ENCODE data around the gene IFNLR1.

Gene IFNLR1

DNA sequence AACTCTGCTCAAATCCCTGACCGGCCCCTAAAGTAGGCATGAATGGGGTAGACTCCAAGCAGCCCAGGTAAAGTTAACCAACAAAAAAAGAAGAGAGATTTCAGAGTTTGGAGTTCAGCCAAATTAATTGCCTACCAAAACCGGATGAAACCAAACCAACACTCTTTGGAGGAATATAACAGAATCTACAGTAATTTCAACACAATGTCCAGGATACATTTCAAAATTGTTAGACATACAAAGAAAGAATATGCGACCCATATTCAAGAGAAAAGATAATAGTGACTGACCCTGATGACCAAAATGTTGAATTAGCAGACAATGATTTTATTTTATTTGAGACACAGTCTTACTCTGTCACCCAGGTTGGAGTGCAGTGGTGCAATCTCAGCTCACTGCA is 56.7 kb downstream of the IFNLR1 start:
- no peak overlapping the region for H3K27ac ChIP-seq (ENCODE audit: low read depth, low read length)
- H3K36me3 ChIP-seq (ENCODE audit: control insufficient read depth, insufficient read depth, low read length): no peaks in the 10 kb centered on the region
- H3K27me3 ChIP-seq (ENCODE audit: control insufficient read depth, insufficient read depth, low read length): no peaks in the 10 kb centered on the region
- H3K9me3 ChIP-seq (ENCODE audit: control insufficient read depth, insufficient read depth, low read depth, low read length): peaks cover 12% of the 10 kb centered on the region
- H3K9ac ChIP-seq (ENCODE audit: low read length): no peak overlapping the region
- 0 out of 2 replicates have a peak, but pooled peaks cover 4% of the 10 kb centered on the region for H3K4me1 ChIP-seq (ENCODE audit: control insufficient read depth, insufficient read depth, low read length)
- H3K4me3 ChIP-seq (ENCODE audit: low read depth, low read length): no peak overlapping the region

DNA sequence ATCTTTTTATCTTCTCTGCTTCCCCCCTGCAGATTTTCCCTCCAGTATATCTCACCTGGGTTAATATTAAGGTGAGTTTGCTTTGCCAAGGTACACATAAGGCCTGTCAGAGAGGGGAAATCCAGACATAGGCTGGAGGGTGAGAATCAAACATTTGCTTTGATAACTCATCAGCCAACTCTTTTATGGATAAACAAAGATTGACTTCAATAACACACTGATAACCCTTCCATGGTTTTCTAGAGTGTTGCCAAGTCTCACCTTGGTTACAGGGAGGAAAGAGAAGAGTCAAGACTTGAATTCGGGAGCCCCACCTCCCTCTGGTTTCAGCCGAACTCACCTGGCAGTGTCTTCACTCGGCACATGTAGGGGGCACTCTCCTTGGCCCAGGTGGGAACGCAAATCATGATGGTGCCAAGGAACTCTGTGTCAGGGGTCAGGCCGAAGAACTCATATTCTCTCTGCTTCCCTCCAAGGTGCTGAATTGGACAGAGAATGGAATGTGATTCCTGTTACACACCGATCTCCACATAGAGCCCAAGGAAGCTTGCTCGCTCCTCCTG is 59.2 kb downstream of the IFNLR1 start:
- Histone ChIP-seq H3K4me3 (ENCODE audit: low read depth, low read length) (no peak overlapping the region), H3K27me3 (ENCODE audit: control insufficient read depth, insufficient read depth, low read length) (no peaks in the 10 kb centered on the region), H3K36me3 (ENCODE audit: control insufficient read depth, insufficient read depth, low read length) (no peaks in the 10 kb centered on the region), H3K4me1 (ENCODE audit: control insufficient read depth, insufficient read depth, low read length) (0 out of 2 replicates have a peak, but pooled peaks cover 4% of the 10 kb centered on the region), H3K27ac (ENCODE audit: low read depth, low read length) (no peak overlapping the region), H3K9me3 (ENCODE audit: control insufficient read depth, insufficient read depth, low read depth, low read length) (peaks cover 12% of the 10 kb centered on the region), H3K9ac (ENCODE audit: low read length) (no peak overlapping the region)

DNA sequence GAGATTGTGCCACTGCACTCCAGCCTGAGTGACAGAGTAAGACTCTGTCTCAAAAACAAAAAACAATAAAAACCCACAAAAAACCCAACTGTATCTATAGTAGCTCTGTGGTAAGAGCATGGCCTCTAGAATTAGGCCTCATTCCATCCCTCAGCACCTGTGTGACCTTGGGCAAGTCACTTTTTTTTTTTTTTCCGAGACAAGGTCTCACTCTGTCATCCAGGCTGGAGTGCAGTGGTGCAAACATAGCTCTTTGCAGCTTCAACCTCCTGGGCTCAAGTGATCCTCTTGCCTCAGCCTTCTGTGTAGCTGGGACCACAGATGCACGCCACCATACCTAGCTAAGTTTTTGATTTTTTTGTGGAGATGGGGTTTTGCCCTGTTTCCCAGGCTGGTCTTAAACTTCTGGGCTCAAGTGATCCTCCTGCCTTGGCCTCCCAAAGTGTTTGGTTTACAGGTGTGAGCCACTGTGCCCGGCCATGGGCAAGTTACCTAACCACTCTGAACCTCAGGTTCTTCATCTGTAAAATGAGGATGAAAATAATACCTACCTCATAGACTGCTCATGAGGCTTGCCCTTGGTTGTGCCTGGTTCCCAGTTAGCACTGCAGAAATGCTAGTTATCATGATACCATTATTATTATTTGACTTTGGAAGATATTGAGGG is 59.8 kb downstream of the IFNLR1 start:
- Histone ChIP-seq H3K36me3 (ENCODE audit: control insufficient read depth, insufficient read depth, low read length) (no peaks in the 10 kb centered on the region), H3K27me3 (ENCODE audit: control insufficient read depth, insufficient read depth, low read length) (no peaks in the 10 kb centered on the region), H3K27ac (ENCODE audit: low read depth, low read length) (no peak overlapping the region), H3K4me1 (ENCODE audit: control insufficient read depth, insufficient read depth, low read length) (0 out of 2 replicates have a peak, but pooled peaks cover 4% of the 10 kb centered on the region), H3K9me3 (ENCODE audit: control insufficient read depth, insufficient read depth, low read depth, low read length) (peaks cover 12% of the 10 kb centered on the region), H3K9ac (ENCODE audit: low read length) (no peak overlapping the region), H3K4me3 (ENCODE audit: low read depth, low read length) (no peak overlapping the region)

DNA sequence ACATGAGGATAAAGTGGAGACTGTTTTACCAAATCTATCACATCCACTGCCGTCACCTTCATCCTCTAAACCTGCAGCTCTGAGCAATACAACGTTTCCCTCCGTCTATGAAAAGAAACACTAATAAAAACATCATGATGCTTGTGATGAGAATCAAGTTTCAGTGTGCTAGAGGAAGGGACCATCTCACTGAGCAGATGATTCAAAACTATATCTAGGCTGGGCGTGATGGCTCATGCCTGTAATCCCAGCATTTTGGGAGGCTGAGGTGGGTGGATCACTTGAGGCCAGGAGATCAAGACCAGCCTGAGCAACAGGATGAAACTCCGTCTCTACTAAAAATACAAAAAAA is 60.4 kb downstream of the IFNLR1 start:
- Histone ChIP-seq H3K4me1 (ENCODE audit: control insufficient read depth, insufficient read depth, low read length) (0 out of 2 replicates have a peak, but pooled peaks cover 4% of the 10 kb centered on the region), H3K27me3 (ENCODE audit: control insufficient read depth, insufficient read depth, low read length) (no peaks in the 10 kb centered on the region), H3K4me3 (ENCODE audit: low read depth, low read length) (no peak overlapping the region), H3K9me3 (ENCODE audit: control insufficient read depth, insufficient read depth, low read depth, low read length) (peaks cover 12% of the 10 kb centered on the region), H3K9ac (ENCODE audit: low read length) (no peak overlapping the region), H3K27ac (ENCODE audit: low read depth, low read length) (no peak overlapping the region), H3K36me3 (ENCODE audit: control insufficient read depth, insufficient read depth, low read length) (no peaks in the 10 kb centered on the region)

DNA sequence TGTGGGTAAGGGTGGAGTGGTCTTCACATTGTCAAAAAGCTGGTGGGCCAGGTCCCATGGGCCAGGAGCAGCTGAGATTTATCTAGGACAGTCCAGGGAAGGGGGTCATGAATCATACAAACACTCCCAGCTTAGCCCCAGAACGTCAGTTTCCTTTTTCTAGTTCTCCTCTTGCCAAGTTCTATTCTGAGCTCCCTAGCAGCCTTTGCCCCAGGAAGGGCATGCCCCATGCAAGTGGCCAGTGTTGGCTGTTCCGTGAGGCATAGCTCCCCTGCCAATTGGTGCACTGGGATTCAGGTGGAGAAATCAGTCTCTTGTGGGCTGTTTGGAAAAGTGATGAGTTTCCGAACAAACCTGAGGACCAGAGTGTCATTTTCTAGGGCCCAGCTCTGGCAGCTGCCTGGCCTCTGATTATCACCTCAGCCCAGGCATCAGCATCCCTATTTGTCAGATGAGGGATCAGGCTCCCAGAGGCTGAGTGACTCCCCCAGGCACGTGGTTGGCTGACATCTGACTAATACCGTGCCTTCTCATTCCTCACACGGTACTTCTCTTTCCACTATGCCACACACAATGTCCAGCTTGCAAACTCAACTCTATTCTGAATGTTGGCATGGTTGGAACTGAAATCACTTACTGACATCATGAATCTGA is 60.9 kb downstream of the IFNLR1 start:
- Histone ChIP-seq H3K4me1 (ENCODE audit: control insufficient read depth, insufficient read depth, low read length) (0 out of 2 replicates have a peak, but pooled peaks cover 4% of the 10 kb centered on the region), H3K9ac (ENCODE audit: low read length) (no peak overlapping the region), H3K9me3 (ENCODE audit: control insufficient read depth, insufficient read depth, low read depth, low read length) (peaks cover 12% of the 10 kb centered on the region), H3K4me3 (ENCODE audit: low read depth, low read length) (no peak overlapping the region), H3K27me3 (ENCODE audit: control insufficient read depth, insufficient read depth, low read length) (no peaks in the 10 kb centered on the region), H3K27ac (ENCODE audit: low read depth, low read length) (no peak overlapping the region), H3K36me3 (ENCODE audit: control insufficient read depth, insufficient read depth, low read length) (no peaks in the 10 kb centered on the region)

DNA sequence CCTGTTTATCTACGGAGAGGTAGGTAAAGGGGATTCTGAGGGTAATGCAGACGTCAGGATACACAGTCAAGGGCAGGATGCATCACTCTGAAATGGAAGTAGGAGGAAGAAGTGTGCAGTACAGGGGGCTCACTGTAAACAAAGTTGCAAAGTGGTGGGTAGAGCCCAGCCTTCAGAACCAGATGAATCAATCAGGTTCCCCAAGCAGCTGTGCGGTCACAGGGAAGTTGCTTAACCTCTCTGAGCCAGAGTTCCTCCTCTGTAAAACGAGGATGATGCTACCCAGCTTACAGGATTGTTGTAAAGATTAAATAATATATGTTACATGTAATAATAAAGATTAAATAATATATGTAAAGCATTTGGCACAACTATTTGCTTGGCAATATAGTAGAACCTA is 61.6 kb downstream of the IFNLR1 start:
- no peak overlapping the region for H3K9ac ChIP-seq (ENCODE audit: low read length)
- H3K27ac ChIP-seq (ENCODE audit: low read depth, low read length): no peak overlapping the region
- peaks cover 8% of the 10 kb centered on the region for H3K9me3 ChIP-seq (ENCODE audit: control insufficient read depth, insufficient read depth, low read depth, low read length)
- peaks cover 7% of the 10 kb centered on the region; the same call in 1 of the 2 replicates for H3K4me1 ChIP-seq (ENCODE audit: control insufficient read depth, insufficient read depth, low read length)
- no peak overlapping the region for H3K4me3 ChIP-seq (ENCODE audit: low read depth, low read length)
- H3K27me3 ChIP-seq (ENCODE audit: control insufficient read depth, insufficient read depth, low read length): no peaks in the 10 kb centered on the region
- H3K36me3 ChIP-seq (ENCODE audit: control insufficient read depth, insufficient read depth, low read length): no peaks in the 10 kb centered on the region

DNA sequence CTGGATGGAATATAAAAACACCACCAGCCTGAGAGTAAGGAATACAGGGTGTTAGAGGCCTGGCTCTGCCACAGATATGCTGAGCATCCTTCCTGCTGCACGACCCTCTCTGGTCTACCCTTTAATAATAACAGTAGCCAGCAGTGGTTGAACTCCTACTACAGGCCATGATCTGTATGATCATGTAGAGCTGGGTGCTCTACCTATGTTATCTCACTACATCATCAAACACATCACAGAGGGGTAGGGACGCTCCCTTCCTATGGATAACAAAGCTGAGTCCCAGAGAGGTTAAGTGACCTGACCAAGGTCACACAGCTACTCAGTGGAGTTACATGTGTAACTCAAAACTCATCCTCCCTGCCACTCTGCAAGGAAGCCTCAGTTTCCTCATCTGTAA is 62.1 kb downstream of the IFNLR1 start:
- Histone ChIP-seq H3K27me3 (ENCODE audit: control insufficient read depth, insufficient read depth, low read length) (no peaks in the 10 kb centered on the region), H3K9ac (ENCODE audit: low read length) (no peak overlapping the region), H3K36me3 (ENCODE audit: control insufficient read depth, insufficient read depth, low read length) (no peaks in the 10 kb centered on the region), H3K4me3 (ENCODE audit: low read depth, low read length) (no peak overlapping the region), H3K4me1 (ENCODE audit: control insufficient read depth, insufficient read depth, low read length) (peaks cover 12% of the 10 kb centered on the region; the same call in 1 of the 2 replicates), H3K27ac (ENCODE audit: low read depth, low read length) (no peak overlapping the region), H3K9me3 (ENCODE audit: control insufficient read depth, insufficient read depth, low read depth, low read length) (peaks cover 3% of the 10 kb centered on the region; the same call in 1 of the 2 replicates)

DNA sequence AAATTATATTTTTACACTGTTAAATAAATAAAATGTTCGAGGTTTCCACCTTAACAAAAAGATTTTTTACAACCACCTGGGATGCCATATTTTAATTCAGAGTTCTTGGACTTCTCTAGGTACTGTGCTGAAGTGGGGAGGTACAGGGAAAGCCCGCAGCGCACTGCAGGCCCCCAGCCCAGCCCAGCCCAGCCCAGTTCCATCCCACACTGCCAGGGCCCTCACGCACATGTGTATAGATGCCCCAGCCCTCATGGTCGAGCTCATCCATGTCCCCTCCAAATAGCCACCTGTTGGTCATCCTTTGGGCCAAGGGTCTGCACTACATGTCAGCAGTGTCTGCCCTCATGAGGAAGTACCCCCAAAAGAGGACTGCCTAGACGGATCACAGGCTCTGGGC is 63.5 kb downstream of the IFNLR1 start:
- Histone ChIP-seq H3K4me1 (ENCODE audit: control insufficient read depth, insufficient read depth, low read length) (peaks cover 10% of the 10 kb centered on the region; the same call in 1 of the 2 replicates), H3K9ac (ENCODE audit: low read length) (no peak overlapping the region), H3K9me3 (ENCODE audit: control insufficient read depth, insufficient read depth, low read depth, low read length) (no peaks in the 10 kb centered on the region), H3K27ac (ENCODE audit: low read depth, low read length) (no peak overlapping the region), H3K4me3 (ENCODE audit: low read depth, low read length) (no peak overlapping the region), H3K27me3 (ENCODE audit: control insufficient read depth, insufficient read depth, low read length) (no peaks in the 10 kb centered on the region), H3K36me3 (ENCODE audit: control insufficient read depth, insufficient read depth, low read length) (no peaks in the 10 kb centered on the region)

DNA sequence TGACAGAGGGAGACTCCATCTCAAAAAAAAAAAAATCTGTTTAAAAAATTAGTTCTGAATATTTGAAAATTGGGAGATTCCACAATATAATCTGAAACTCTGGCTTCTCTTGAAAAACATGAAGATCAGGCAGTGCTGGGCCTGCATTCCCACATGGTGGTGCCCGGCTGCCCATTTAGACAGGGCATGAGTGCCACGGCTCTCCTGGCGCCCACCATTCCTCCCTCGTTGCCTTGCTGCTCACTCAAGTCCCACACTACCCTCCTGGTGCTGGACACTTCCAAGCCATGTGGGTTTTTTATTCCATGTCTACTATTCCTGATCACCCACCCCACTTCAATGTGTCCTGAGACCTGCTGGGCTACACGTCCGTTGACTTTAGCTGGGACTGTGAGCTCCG is 64.3 kb downstream of the IFNLR1 start:
- peaks cover 10% of the 10 kb centered on the region; the same call in 1 of the 2 replicates for H3K4me1 ChIP-seq (ENCODE audit: control insufficient read depth, insufficient read depth, low read length)
- H3K9me3 ChIP-seq (ENCODE audit: control insufficient read depth, insufficient read depth, low read depth, low read length): no peaks in the 10 kb centered on the region
- no peaks in the 10 kb centered on the region for H3K27me3 ChIP-seq (ENCODE audit: control insufficient read depth, insufficient read depth, low read length)
- no peaks in the 10 kb centered on the region for H3K36me3 ChIP-seq (ENCODE audit: control insufficient read depth, insufficient read depth, low read length)
- H3K27ac ChIP-seq (ENCODE audit: low read depth, low read length): no peak overlapping the region
- no peak overlapping the region for H3K9ac ChIP-seq (ENCODE audit: low read length)
- no peak overlapping the region for H3K4me3 ChIP-seq (ENCODE audit: low read depth, low read length)

DNA sequence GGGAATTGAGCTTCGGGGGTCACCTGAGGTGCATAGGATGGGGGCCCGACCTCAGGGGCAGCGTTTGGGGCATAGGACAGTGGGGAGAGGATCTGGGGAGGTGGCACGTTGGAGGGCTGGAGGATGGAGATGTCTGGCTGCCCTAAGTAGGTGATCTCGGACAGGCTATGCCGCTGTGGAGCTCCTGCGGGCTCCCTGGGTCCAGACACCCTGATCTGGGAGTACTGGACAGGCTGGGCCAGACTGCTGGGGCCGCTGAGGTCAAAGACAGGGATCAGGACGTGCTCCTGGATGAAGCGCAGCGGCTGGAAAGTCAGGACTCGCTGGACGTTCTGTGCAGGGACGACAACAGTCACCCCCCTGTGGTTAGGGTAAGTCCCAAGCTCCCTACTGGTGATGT is 65.7 kb downstream of the IFNLR1 start:
- peaks cover 10% of the 10 kb centered on the region; the same call in 1 of the 2 replicates for H3K4me1 ChIP-seq (ENCODE audit: control insufficient read depth, insufficient read depth, low read length)
- H3K9me3 ChIP-seq (ENCODE audit: control insufficient read depth, insufficient read depth, low read depth, low read length): no peaks in the 10 kb centered on the region
- no peak overlapping the region for H3K27ac ChIP-seq (ENCODE audit: low read depth, low read length)
- H3K4me3 ChIP-seq (ENCODE audit: low read depth, low read length): no peak overlapping the region
- H3K36me3 ChIP-seq (ENCODE audit: control insufficient read depth, insufficient read depth, low read length): no peaks in the 10 kb centered on the region
- no peak overlapping the region for H3K9ac ChIP-seq (ENCODE audit: low read length)
- no peaks in the 10 kb centered on the region for H3K27me3 ChIP-seq (ENCODE audit: control insufficient read depth, insufficient read depth, low read length)

DNA sequence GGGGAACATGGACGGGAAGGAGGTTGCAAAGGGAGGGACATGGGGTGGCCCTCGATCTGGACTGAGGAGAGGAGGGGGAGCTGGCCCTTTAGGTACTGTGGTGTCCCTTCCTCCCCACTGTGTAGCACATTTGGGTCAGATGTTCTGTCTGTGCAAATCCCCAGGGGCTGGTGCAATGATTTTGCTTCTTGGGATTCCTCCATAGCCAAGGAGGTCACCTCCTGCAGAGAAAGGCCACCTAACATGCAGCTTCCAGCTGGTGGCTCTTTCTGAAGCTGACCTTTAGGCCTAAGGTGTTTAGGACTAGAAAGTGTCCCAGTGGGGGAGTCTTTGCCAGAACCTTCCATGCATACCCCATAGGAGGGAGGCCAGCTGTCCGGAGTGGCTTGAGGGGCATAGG is 66.1 kb downstream of the IFNLR1 start:
- H3K4me3 ChIP-seq (ENCODE audit: low read depth, low read length): no peak overlapping the region
- no peak overlapping the region for H3K9ac ChIP-seq (ENCODE audit: low read length)
- H3K27me3 ChIP-seq (ENCODE audit: control insufficient read depth, insufficient read depth, low read length): no peaks in the 10 kb centered on the region
- no peaks in the 10 kb centered on the region for H3K9me3 ChIP-seq (ENCODE audit: control insufficient read depth, insufficient read depth, low read depth, low read length)
- H3K27ac ChIP-seq (ENCODE audit: low read depth, low read length): no peak overlapping the region
- no peaks in the 10 kb centered on the region for H3K36me3 ChIP-seq (ENCODE audit: control insufficient read depth, insufficient read depth, low read length)
- H3K4me1 ChIP-seq (ENCODE audit: control insufficient read depth, insufficient read depth, low read length): peaks cover 10% of the 10 kb centered on the region; the same call in 1 of the 2 replicates

Data from HUES6 (cell line).